Ishikawa (cell line): ENCODE measurements around the gene ABCC10.

ENCODE experiments used
- CEBPB ChIP-seq: IDR thresholded peaks from 2 replicates; pipeline ENCODE4 v1.6.1; 2012
- EGR1 ChIP-seq: IDR thresholded peaks from 2 replicates; pipeline ENCODE4 v1.6.1; 2012
- EP300 ChIP-seq: IDR thresholded peaks from 2 replicates; pipeline ENCODE4 v1.6.1; 2012; ENCODE audit warnings: borderline replicate concordance
- FOXM1 ChIP-seq: IDR thresholded peaks from 2 replicates; pipeline ENCODE4 v1.6.1; 2012; ENCODE audit warnings: low read depth, borderline replicate concordance
- RAD21 ChIP-seq: IDR thresholded peaks from 2 replicates; pipeline ENCODE4 v1.6.1; 2012; ENCODE audit warnings: low read depth
- REST ChIP-seq: IDR thresholded peaks from 2 replicates; pipeline ENCODE4 v1.6.1; 2012; ENCODE audit warnings: low read depth, mild to moderate bottlenecking
- TAF1 ChIP-seq: IDR thresholded peaks from 2 replicates; pipeline ENCODE4 v1.6.1; 2012; ENCODE audit warnings: low read depth, mild to moderate bottlenecking
- TEAD4 ChIP-seq: IDR thresholded peaks from 2 replicates; pipeline ENCODE4 v1.6.1; 2012
- YY1 ChIP-seq: IDR thresholded peaks from 2 replicates; pipeline ENCODE4 v1.6.1; 2012; ENCODE audit warnings: low read depth
- ZBTB7A ChIP-seq: IDR thresholded peaks from 2 replicates; pipeline ENCODE4 v1.6.1; 2012; ENCODE audit warnings: low read depth
- TF ChIP-seq, protein P1 (sequence below): IDR thresholded peaks from 2 replicates; pipeline ENCODE4 v1.6.1; 2012
- TF ChIP-seq, protein P2 (sequence below): IDR thresholded peaks from 2 replicates; pipeline ENCODE4 v1.6.1; 2012

- no peak for TF ChIP-seq FOXM1
- TF ChIP-seq YY1 = no peak
- no peak for TF ChIP-seq REST
- TF ChIP-seq CEBPB = no peak
- TF ChIP-seq TAF1 = no peak
- no peak for TF ChIP-seq EP300
- TF ChIP-seq, protein P1, sequence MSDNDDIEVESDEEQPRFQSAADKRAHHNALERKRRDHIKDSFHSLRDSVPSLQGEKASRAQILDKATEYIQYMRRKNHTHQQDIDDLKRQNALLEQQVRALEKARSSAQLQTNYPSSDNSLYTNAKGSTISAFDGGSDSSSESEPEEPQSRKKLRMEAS = no peak
- TF ChIP-seq TEAD4 = no peak
- TF ChIP-seq RAD21 = no peak
- TF ChIP-seq, protein P2, sequence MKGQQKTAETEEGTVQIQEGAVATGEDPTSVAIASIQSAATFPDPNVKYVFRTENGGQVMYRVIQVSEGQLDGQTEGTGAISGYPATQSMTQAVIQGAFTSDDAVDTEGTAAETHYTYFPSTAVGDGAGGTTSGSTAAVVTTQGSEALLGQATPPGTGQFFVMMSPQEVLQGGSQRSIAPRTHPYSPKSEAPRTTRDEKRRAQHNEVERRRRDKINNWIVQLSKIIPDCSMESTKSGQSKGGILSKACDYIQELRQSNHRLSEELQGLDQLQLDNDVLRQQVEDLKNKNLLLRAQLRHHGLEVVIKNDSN = no peak
- TF ChIP-seq ZBTB7A = no peak
- TF ChIP-seq EGR1 = no peak
Measured at GRCh38 chr6:43453831-43454230, 26.5 kb downstream of the ABCC10 start.
